CD4-positive, alpha-beta T cell treated with Interleukin-21 for 1 hour (primary cell): ENCODE data around the gene JUND.

Experiments used
- DNase-seq: peaks from one replicate; pipeline ENCODE4 v3.0.0-alpha.2; 2020

Gene JUND

GRCh38 chr19:18266771-18267686, 14.4 kb downstream of the JUND start:
- no peak for DNase-seq

- no peak for DNase-seq
Measured at GRCh38 chr19:18265582-18265981, 15.8 kb downstream of the JUND start.

- no peak for DNase-seq
Measured at GRCh38 chr19:18264971-18265540, 16.4 kb downstream of the JUND start.

GRCh38 chr19:18264137-18264854, 17.1 kb downstream of the JUND start:
- no peak for DNase-seq

GRCh38 chr19:18263324-18264136, 17.9 kb downstream of the JUND start:
- no peak for DNase-seq

GRCh38 chr19:18262917-18263316, 18.5 kb downstream of the JUND start:
- peak; percentile 8 for DNase-seq

- peak; percentile 8 for DNase-seq
Measured at GRCh38 chr19:18262144-18262543, 19.3 kb downstream of the JUND start.

- DNase-seq, result peak; percentile 14
Measured at GRCh38 chr19:18261474-18261873, 19.9 kb downstream of the JUND start.

GRCh38 chr19:18259893-18260292, 21.5 kb downstream of the JUND start:
- peak; percentile 23 for DNase-seq

GRCh38 chr19:18257503-18258470, 23.6 kb downstream of the JUND start:
- no peak for DNase-seq

- peak; percentile 31 for DNase-seq
Measured at GRCh38 chr19:18254546-18255503, 26.6 kb downstream of the JUND start.

- DNase-seq, result no peak
Measured at GRCh38 chr19:18253716-18254115, 27.7 kb downstream of the JUND start.

- no peak for DNase-seq
Measured at GRCh38 chr19:18253130-18253529, 28.3 kb downstream of the JUND start.

- no peak for DNase-seq
Measured at GRCh38 chr19:18252370-18252717, 29.1 kb downstream of the JUND start.

GRCh38 chr19:18251587-18252369, 29.6 kb downstream of the JUND start:
- DNase-seq, result peak; percentile 83

GRCh38 chr19:18249834-18250233, 31.6 kb downstream of the JUND start:
- no peak for DNase-seq

GRCh38 chr19:18245297-18245696, 36.1 kb downstream of the JUND start:
- DNase-seq, result no peak

- no peak for DNase-seq
Measured at GRCh38 chr19:18239303-18239702, 42.1 kb downstream of the JUND start.

- no peak for DNase-seq
Measured at GRCh38 chr19:18234194-18234593, 47.2 kb downstream of the JUND start.
